GM12873 (cell line): ENCODE results near the gene DARS1.

Experiments
- CTCF ChIP-seq: IDR thresholded peaks from 2 replicates; pipeline ENCODE4 v1.5.1; 2012; ENCODE audit warnings: low read depth, mild to moderate bottlenecking, moderate library complexity, low read length, control low read depth; ENCODE audit not compliant: insufficient read depth; ENCODE audit errors: missing control alignments

DARS1 gene

DNA sequence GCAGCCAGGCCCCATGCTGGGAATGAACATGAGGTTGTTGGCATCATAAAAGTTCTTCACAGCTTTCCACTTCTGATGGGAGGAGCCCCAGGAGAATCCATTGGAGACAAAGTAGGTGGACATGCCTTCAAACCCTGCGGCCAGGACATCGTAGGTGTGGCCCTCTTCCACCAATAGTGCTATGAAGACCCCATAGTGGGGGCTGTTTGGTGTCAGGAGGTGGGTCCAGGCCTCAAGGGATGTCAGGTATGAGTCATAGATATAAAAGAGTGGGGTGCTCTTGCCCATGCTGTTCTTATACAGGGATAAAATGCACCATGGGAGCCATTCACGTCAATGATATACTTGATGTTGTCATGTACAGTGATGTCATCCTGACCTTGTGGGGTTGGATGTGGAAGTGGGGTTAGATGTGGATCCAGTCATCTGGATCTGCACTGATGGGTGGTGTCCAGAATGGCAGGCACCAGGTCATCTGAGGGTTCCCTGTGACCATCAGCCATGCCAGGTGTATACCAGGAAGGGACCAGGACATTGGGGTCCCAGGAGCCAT, 87.1 kb downstream of the DARS1 start:
- TF ChIP-seq CTCF: no peak

DNA sequence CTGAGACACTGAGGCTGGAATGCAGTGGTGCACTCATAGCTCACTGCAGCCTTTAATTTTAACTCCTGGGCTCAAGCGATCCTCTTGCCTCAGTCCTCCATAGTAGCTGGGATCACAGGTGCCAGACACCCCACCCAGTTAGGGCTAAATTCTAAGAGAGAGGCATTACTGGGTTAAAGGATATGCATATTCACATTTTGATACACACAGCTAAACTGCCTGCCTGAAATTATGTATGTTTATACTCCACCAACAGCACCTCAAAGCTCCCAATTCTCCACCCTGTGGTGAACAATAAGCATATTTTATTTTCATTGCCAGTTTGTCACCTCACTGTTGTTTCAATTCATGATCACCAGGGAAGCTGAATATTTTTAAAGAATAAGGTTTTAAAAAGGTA, 90.5 kb downstream of the DARS1 start:
- no peak for TF ChIP-seq CTCF

DNA sequence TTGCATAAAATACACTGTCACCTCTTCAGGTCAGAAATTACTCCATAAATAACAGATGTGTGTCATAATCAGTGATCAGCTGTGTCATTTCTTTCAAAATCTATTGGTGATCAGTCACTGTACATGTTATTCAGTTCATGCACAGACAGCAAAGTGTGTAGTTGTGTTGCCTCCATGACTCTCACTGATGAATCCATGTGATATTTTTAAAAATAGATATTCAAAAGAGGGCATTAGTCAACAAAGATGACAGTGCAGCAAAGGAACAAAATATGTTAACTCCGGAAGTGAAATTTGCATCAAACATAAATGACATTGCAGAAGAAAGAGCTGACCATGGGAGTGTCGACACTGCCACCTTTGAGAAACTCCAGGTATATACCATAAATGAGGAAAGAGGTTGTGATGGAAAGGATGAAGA, 92.0 kb downstream of the DARS1 start:
- no peak for TF ChIP-seq CTCF

DNA sequence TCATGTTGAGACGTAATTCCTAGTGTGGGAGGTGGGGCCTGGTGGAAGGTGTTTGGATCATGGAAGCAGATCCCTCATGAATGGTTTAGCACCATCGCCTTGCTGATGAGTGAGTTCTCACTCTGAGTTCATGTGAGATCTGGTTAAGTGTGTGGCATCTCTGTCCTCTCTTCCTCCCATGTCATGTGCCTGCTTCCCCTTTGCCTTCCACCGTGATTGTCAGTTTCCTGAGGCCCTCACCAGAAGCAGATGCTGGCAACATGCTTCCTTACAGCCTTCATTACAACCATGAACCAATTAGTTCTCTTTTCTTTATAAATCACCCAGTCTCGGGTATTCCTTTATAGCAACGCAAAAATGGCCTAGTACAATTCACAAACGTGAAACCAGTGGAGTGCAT, 94.6 kb downstream of the DARS1 start:
- no peak for TF ChIP-seq CTCF

DNA sequence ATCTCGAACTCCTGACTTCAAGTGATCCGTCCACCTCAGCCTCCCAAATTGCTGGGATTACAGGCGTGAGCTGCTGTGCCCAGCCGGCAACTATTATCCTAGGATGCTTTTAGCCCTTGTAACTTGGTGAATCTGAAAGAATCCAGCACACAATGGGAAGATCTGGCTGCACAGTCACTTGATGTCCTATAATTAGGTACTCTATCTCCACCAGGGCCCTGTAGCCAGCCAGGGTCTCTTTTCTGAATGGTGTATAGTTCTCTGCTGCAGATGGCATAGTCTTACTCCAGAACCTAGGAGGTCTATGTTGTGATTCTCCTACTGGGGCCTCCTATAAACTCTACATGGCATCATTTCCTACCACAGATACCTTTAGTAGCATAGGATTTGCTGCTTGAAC, 95.3 kb downstream of the DARS1 start:
- no peak for TF ChIP-seq CTCF

GRCh38 chr2:135885709-135886108, 99.7 kb downstream of the DARS1 start:
- no peak for TF ChIP-seq CTCF

DNA sequence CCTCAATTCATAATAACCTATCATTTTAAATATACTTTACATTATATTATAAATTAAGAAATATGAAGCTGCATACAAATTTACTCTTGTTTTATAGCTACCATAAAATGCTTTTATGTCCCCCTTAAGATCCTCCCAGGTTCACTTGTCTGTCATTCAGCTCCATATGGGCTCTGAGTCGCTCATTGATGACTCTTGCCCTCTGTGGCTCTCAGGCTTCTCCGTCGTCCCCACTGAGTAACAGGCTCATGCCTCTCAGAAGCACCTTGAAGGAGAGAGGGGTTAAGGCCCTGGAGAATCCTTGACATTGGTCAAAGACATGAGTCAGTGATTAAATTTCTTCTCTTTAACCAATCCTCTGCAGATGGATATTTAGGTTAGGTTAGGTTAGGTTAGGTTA, 103.0 kb downstream of the DARS1 start:
- TF ChIP-seq CTCF: no peak
